Left lobe of liver (tissue), 2 donors: Measurements from ENCODE around the gene MINDY4. TPM values are rescaled to one million over a fixed set of nuclear protein-coding genes. Genes with fewer than 3 reads are reported as not detected.

Experiments
- ATAC-seq: fragments of 200-7000 bp; cut with Tn5 transposase; one replicate; pipeline ENCODE4 v1.9.1; 2020; ENCODE audit warnings: mild to moderate bottlenecking, moderate library complexity
- DNase-seq: peaks from one replicate; pipeline ENCODE4 v3.0.0-alpha.2; 2020; ENCODE audit warnings: low spot score
- total RNA-seq: library from RNA; stranded (reverse); gene quantifications from one replicate; pipeline ENCODE4 v1.2.1, GENCODE V29; 2021
- donor health status: DM: no; HTN: no; CAD: no; lungs with moderate emphysema.
- donor health status: DM: no; HTN: yes; CAD: no.

The MINDY4 gene
- total RNA-seq, 1 donor from 2014 or later: 2.3 TPM

- peak; percentile 98 for ATAC-seq
These were observed 30.6 kb upstream of the MINDY4 start for GRCh38 chr7:30740417-30741181.

GRCh38 chr7:30741289-30741688 is 29.9 kb upstream of the MINDY4 start:
- ATAC-seq (no peak), DNase-seq (no peak)

More at GRCh38 chr7:30740417-30741181, 30.6 kb upstream of the MINDY4 start:
- DNase-seq: peak; percentile 79

GRCh38 chr7:30743371-30744074 is 27.7 kb upstream of the MINDY4 start:
- peak; percentile 19 for ATAC-seq

GRCh38 chr7:30744075-30744417 is 27.2 kb upstream of the MINDY4 start:
- DNase-seq: no peak
- ATAC-seq: no peak

More at GRCh38 chr7:30743371-30744074, 27.7 kb upstream of the MINDY4 start:
- DNase-seq: no peak

GRCh38 chr7:30745261-30745941 is 25.8 kb upstream of the MINDY4 start:
- ATAC-seq (no peak), DNase-seq (no peak)

GRCh38 chr7:30750010-30750409 is 21.2 kb upstream of the MINDY4 start:
- ATAC-seq: no peak
- no peak for DNase-seq

GRCh38 chr7:30750683-30751650 is 20.2 kb upstream of the MINDY4 start:
- no peak for DNase-seq
- ATAC-seq: peak; percentile 35

GRCh38 chr7:30751696-30752273 is 19.4 kb upstream of the MINDY4 start, which contains the start of gene INMT:
Gene INMT (plus strand): TSS chr7:30752135. CDS start chr7:30752151, 16 bp downstream.
- peak; percentile 47 for ATAC-seq
- DNase-seq: no peak

- DNase-seq (no peak), ATAC-seq (no peak)
These were observed 18.7 kb upstream of the MINDY4 start for GRCh38 chr7:30752484-30752883.

GRCh38 chr7:30752979-30753378 is 18.2 kb upstream of the MINDY4 start:
- peak; percentile 60 for DNase-seq

GRCh38 chr7:30754315-30754877 is 16.8 kb upstream of the MINDY4 start:
- DNase-seq (no peak), ATAC-seq (no peak)

More at GRCh38 chr7:30752979-30753378, 18.2 kb upstream of the MINDY4 start:
- peak; percentile 60 for ATAC-seq

- DNase-seq: peak; percentile 61
- peak; percentile 43 for ATAC-seq
These were observed 15.6 kb upstream of the MINDY4 start for GRCh38 chr7:30755384-30756154.

- ATAC-seq: no peak
These were observed 13.9 kb upstream of the MINDY4 start for GRCh38 chr7:30757342-30757692.

GRCh38 chr7:30760514-30761213 is 10.6 kb upstream of the MINDY4 start:
- ATAC-seq (no peak), DNase-seq (no peak)

More at GRCh38 chr7:30757342-30757692, 13.9 kb upstream of the MINDY4 start:
- DNase-seq: no peak

GRCh38 chr7:30761214-30762156 is 9.7 kb upstream of the MINDY4 start:
- DNase-seq: no peak
- ATAC-seq: peak; percentile 42

GRCh38 chr7:30764030-30764975 is 6.9 kb upstream of the MINDY4 start:
- ATAC-seq (peak; percentile 45), DNase-seq (no peak)
